Thoracic aorta (tissue), 2 donors: ENCODE data around the gene FNDC3B. TPM values are rescaled to one million over a fixed set of nuclear protein-coding genes. Genes with fewer than 3 reads are reported as not detected.

Experiments used
- ATAC-seq: fragments of 150-250 bp; one replicate; pipeline ENCODE4 v1.8.0; 2017; ENCODE audit warnings: low read depth; ENCODE audit not compliant: insufficient number of reproducible peaks, low FRiP score
- DNase-seq: peaks from one replicate; pipeline ENCODE4 v3.0.0-alpha.2; 2020; ENCODE audit warnings: low spot score
- H3K27ac ChIP-seq, 2 donors: fragments of 200-600 bp; sonication (generic); 1 replicate in 1 of 2; 2 replicates in 1 of 2; pipeline ENCODE4 v1.5.1; 2016; ENCODE audit warnings: mild to moderate bottlenecking in 2 of 2, moderate library complexity in 2 of 2
- H3K27me3 ChIP-seq: fragments of 200-600 bp; sonication (generic); replicated peaks from 2 replicates; pipeline ENCODE4 v1.6.0; 2016; ENCODE audit warnings: mild to moderate bottlenecking; ENCODE audit not compliant: insufficient read depth
- H3K36me3 ChIP-seq: fragments of 200-600 bp; sonication (generic); one replicate; pipeline ENCODE4 v1.5.1; 2016
- H3K4me1 ChIP-seq, 2 donors: fragments of 200-600 bp; sonication (generic); 1 replicate in 1 of 2; 2 replicates in 1 of 2; pipeline versions ENCODE4 v1.5.1 to v1.6.0; 2016; ENCODE audit warnings: low read depth in 2 of 2, mild to moderate bottlenecking in 1 of 2; ENCODE audit not compliant: control insufficient read depth in 1 of 2
- H3K4me3 ChIP-seq: fragments of 200-600 bp; sonication (generic); 2 replicates; pipeline ENCODE4 v1.5.1; 2016; ENCODE audit warnings: mild to moderate bottlenecking
- H3K9me3 ChIP-seq: fragments of 200-600 bp; sonication (generic); 2 replicates; pipeline ENCODE4 v1.5.1; 2016
- total RNA-seq, 2 donors: library from RNA; depleted of rRNA; stranded (reverse); fragments of >200 nt; gene quantifications; one replicate each; pipeline versions ENCODE4 v1.1.0 to v1.2.3, GENCODE V29; 2016
- TF ChIP-seq, protein P1 (sequence below): fragments of 200-600 bp; sonication (generic); IDR thresholded peaks from one replicate; pipeline ENCODE4 v1.5.1; 2019; ENCODE audit warnings: antibody characterized with exemption

The FNDC3B gene
- total RNA-seq, 2 donors from 2014 or later: 113 to 163 TPM

DNA sequence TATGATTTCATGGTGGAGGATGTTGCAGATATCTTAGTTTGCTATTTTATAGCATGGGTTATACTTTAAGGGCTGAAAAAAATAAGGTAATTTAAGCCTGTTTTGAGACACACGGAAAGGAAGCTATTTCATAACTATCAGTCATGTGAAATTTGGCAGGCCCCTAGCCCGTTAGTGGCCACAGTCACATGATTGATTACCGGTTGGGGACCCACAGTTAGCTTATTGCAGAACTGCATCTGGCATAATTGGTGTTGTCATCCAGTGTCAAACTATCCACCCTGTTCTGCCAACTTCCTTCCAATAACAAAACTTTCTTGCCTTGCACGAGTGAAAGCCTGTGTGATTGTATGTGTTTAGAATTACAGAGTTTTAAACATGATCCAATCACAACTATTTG lies 35.2 kb downstream of the FNDC3B start:
- Histone ChIP-seq H3K27ac (peak overlapping the region; percentile 0 to 25), H3K27me3 (no peaks in the 10 kb centered on the region), H3K4me3 (no peak overlapping the region), H3K4me1 (peaks cover 22 to 64% of the 10 kb centered on the region in 2 donors), H3K36me3 (no peaks in the 10 kb centered on the region), H3K9me3 (no peaks in the 10 kb centered on the region)
- ATAC-seq (no peak), DNase-seq (no peak)
- TF ChIP-seq, protein P1, sequence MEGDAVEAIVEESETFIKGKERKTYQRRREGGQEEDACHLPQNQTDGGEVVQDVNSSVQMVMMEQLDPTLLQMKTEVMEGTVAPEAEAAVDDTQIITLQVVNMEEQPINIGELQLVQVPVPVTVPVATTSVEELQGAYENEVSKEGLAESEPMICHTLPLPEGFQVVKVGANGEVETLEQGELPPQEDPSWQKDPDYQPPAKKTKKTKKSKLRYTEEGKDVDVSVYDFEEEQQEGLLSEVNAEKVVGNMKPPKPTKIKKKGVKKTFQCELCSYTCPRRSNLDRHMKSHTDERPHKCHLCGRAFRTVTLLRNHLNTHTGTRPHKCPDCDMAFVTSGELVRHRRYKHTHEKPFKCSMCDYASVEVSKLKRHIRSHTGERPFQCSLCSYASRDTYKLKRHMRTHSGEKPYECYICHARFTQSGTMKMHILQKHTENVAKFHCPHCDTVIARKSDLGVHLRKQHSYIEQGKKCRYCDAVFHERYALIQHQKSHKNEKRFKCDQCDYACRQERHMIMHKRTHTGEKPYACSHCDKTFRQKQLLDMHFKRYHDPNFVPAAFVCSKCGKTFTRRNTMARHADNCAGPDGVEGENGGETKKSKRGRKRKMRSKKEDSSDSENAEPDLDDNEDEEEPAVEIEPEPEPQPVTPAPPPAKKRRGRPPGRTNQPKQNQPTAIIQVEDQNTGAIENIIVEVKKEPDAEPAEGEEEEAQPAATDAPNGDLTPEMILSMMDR: no peak

- no peak overlapping the region for H3K4me3 ChIP-seq
- ATAC-seq (no peak), DNase-seq (no peak)
- no peaks in the 10 kb centered on the region for H3K27me3 ChIP-seq
- H3K27ac ChIP-seq: no peak overlapping the region
- TF ChIP-seq, protein P1: no peak
- no peaks in the 10 kb centered on the region for H3K36me3 ChIP-seq
- peaks cover 7 to 60% of the 10 kb centered on the region in 2 donors for H3K4me1 ChIP-seq
- H3K9me3 ChIP-seq: no peaks in the 10 kb centered on the region
Measured at GRCh38 chr3:172076212-172076611, 36.8 kb downstream of the FNDC3B start.

DNA sequence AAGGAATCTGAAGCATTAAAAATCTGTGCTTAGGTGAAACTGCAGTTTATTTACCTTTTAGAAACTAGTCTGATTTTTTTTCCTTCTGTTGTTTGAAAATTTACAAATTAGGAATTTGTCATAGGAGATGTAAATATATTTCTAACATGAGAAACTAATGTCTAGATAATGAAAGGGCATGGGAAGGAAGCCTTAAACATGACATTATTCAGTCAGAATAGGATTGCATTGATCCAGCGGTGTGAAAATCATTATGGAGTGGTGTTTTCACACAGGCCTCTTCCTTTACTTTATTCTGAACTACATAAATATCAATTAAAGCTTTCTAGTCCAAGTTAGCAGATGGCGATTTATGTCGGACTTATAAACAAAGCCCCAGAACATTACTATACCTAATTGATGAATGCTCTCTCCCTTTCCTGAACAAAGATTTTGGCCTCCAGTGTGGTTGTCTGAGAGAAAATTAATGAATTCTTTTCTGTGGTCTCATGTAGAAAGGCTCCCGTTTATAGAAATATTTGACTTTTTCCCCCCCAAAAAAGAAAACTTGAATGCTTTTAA lies 37.9 kb downstream of the FNDC3B start:
- TF ChIP-seq, protein P1: no peak
- Histone ChIP-seq H3K9me3 (no peaks in the 10 kb centered on the region), H3K4me3 (no peak overlapping the region), H3K27ac (no peak overlapping the region), H3K27me3 (no peaks in the 10 kb centered on the region), H3K4me1 (peaks cover 7 to 67% of the 10 kb centered on the region in 2 donors), H3K36me3 (no peaks in the 10 kb centered on the region)
- no peak for DNase-seq
- no peak for ATAC-seq

DNA sequence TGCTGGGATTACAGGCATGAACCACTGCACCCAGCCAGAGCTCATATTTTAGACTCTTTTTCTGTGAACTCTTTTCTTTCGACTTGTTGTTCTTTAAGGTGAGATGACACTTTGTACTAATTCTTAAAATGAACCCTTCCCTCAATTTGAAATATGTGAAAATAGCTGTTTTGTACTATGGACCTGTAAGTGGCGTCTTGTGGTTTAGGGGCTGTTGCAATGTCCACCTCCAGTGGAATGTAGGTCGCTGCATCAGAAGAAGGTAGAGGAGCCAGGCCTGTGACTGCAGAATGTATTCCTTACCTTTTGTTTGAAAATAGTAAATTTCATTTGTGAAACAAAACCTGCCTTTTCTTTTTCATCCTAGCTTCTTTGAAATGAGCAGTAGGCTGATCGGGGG lies 38.9 kb downstream of the FNDC3B start:
- TF ChIP-seq, protein P1: no peak
- Histone ChIP-seq H3K4me1 (peaks cover 7 to 68% of the 10 kb centered on the region in 2 donors), H3K27me3 (no peaks in the 10 kb centered on the region)

GRCh38 chr3:172078721-172079120 lies 39.3 kb downstream of the FNDC3B start:
- no peak for DNase-seq
- no peaks in the 10 kb centered on the region for H3K9me3 ChIP-seq
- ATAC-seq: no peak
- no peaks in the 10 kb centered on the region for H3K36me3 ChIP-seq
- no peaks in the 10 kb centered on the region for H3K27me3 ChIP-seq
- TF ChIP-seq, protein P1: no peak
- H3K4me1 ChIP-seq: peaks cover 7 to 68% of the 10 kb centered on the region in 2 donors
- H3K27ac ChIP-seq: no peak overlapping the region
- H3K4me3 ChIP-seq: no peak overlapping the region

More for the DNA sequence above, 38.9 kb downstream of the FNDC3B start:
- no peak for DNase-seq
- no peak overlapping the region for H3K27ac ChIP-seq
- ATAC-seq: no peak
- H3K9me3 ChIP-seq: no peaks in the 10 kb centered on the region
- H3K4me3 ChIP-seq: no peak overlapping the region
- no peaks in the 10 kb centered on the region for H3K36me3 ChIP-seq
